GM19238 (cell line): ENCODE results near the gene CXCL6.

ENCODE experiments used
- DNase-seq: peaks from one replicate; pipeline ENCODE4 v3.0.0; 2011; ENCODE audit warnings: low spot score; ENCODE audit not compliant: insufficient read length

The CXCL6 gene

DNA sequence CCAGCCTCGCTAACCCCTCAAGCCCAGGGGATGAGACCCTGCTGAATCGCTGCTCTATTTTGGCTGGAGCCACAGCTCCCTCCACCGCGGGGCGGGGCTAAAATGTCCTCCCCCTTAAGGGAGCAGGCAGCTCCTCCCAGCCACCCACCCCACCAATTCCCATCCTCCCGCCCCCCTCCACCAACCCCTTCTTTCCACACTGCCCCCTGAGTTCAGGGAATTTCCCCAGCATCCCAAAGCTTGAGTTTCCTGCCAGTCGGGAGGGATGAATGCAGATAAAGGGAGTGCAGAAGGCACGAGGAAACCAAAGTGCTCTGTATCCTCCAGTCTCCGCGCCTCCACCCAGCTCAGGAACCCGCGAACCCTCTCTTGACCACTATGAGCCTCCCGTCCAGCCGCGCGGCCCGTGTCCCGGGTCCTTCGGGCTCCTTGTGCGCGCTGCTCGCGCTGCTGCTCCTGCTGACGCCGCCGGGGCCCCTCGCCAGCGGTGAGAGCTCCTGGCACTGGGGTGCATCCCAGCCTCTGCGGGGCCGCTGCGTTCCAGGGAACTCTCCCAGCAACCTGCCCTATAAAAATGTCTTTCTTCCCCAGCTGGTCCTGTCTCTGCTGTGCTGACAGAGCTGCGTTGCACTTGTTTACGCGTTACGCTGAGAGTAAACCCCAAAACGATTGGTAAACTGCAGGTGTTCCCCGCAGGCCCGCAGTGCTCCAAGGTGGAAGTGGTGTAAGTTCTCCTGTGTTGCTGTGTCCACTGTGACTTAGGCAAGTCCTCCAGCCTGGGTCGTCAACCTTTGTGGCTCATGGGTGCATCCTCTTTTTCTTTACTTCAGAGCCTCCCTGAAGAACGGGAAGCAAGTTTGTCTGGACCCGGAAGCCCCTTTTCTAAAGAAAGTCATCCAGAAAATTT, at the start of gene CXCL6:
CXCL6 (plus strand) TSS at position 306 of the 907 bp plus-strand sequence; CDS start at position 379, 73 bp downstream.
- DNase-seq = no peak

DNA sequence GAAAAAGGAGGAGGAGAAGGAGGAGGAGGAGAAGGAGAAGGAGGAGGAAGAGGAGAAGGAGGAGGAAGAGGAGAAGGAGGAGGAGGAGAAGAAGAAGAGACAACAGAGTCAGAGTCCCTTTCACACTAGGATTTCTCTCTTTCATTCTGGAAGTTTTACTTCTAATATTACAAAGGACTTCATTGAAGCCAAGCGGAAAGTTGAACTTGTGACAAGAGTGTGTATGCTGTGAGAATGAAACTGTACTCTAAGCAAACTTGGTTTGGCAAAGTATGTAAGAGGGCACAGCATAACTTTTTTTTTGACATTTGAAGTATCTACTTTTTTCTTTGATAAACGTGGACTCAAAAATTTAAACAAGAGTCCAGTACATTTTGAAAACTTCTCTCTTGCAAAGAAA, 48.1 kb upstream of the CXCL6 start:
- DNase-seq = no peak

DNA sequence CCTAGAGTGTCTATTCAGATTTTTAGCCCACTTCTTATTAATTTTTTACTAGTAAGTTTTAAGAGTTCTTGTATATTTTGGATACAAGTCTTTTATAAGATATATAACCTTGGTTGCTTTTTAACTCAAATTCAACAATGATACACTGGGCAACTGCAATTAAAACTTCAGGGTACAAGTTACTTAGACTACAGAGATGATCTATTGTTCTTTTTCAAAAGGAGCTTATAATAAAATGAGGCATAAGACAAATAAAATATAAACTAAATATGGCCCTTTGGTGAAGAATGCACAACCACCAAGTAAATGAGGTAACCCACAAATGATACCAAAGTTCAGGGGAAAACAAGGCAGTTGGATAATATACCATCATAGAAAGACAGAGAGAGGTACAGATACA, 37.6 kb upstream of the CXCL6 start:
- no peak for DNase-seq

DNA sequence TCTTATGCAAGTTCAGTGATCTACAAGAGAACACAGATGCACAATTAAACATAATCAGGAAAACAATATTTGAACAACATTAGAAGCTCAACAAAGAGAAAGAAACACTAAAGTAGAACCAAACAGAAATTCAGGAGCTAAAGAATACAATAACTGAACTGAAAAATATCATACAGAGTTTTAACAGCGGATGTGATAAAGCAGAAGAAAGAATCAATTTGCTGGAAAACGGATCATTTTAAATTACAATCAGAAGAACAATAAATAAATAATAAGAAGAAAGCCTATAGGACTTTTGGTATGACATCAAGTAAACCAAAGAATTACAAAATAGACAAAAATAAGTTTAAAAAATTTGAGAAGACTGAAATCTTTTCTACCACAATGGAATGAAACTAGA, 36.3 kb upstream of the CXCL6 start:
- DNase-seq = no peak

DNA sequence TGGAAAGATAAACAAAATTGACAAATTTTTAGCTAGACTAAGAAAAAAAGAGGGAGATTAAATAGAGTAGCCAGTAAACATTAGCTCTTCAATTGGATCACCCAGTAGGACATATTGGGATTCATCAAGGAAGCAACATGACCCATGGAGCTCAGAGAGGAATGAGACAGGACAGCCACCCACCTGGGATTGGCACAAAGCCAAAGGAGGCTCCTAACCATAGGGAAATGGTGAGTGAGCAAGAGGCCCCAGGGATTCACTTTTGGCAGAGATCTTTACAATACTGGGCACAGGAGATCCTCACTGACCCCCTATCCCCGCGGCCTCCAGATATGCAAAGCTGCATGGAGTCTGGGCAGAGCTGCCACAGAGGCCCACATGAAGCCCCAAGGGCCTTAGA, 34.8 kb upstream of the CXCL6 start:
- no peak for DNase-seq

DNA sequence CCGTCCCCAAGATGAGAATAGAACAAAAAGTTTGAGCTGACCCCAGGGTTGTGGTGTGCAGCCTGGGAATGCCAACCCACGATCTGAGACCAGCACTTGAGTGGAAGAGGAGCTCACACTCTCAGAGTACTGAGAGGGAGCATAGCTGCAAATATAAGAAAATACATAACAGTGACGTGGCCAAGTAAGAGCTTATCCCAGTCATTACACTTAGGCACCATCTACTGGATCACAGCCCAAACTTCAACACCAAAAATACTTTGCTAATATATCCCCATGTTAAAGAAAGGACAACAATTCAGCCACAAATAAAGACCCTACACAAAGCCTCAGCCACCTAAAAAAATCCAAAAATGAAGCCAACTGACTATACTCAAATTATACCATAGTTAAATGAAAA, 33.3 kb upstream of the CXCL6 start:
- no peak for DNase-seq

DNA sequence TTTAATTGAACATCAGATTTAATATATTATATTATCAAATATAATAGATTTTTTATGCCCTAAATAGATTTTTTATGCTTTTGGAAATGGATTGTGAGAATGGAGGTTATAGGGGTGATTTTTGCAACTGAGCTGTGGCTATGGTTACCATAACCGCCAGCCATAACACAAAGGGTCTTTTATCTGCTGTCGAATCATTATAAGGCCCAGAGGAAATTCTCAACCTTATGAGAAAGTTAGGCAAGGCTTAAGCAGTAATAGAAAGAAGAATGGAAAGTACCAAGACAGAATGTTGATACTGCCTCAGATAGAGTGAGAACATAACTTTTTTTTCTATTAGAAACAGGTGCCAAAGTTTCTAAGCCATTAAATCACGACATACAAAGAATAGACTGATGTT, 26.3 kb upstream of the CXCL6 start:
- DNase-seq = no peak

DNA sequence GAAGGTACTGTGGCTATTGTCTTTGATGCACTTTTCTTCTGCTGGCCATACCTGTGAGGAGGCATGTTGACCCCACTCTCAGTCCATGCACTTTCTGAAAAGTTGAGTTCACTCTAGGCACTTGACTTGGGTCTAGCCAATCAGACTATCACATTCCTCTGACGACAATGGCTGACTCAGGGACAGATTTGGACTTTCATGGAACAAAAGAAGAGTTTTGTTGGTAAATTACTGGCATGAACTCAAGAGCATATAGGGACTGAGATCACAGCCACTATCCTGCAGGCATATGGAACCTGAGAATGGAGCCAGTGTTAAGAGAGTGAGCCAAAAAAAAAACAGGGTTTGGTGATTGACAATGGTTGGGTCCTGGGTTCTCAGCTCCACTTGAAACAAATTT, 24.6 kb upstream of the CXCL6 start:
- no peak for DNase-seq

DNA sequence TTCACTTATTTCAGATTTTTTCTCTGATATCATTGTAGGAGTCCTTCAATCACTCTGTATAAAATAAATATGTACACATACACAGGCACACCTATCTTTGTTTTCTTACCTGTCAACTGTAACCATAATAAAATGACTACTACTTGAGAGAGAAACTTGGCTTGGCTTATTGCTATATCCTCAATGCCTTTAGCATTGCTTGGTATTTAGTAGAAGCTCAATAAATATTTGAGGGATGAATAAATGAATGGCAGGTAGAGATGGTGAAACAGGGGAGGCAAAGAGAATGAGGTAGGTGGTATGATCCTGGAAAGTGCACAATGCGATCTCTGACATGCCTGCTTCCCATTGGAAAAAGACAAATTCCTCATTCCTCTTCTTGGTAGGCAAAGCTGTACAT, 21.8 kb upstream of the CXCL6 start:
- DNase-seq = no peak

DNA sequence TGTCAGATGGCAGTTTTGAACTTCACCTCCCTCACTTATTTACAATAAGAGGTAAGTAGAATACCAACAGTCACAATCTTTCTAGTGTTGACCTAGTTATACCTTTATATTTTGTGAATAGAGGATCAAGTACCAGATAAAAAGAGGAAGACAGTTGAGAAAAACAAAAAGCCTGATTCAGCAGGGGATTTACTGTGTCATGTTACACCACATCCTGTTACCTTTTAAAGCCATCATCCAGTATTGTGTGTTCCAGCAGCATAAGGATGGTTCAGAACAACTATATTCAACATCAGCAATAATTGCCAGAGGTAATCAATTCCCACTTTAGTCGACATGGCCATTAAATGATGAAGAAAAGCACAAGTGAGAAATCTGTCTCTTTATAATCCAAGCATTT, 21.3 kb upstream of the CXCL6 start:
- no peak for DNase-seq

DNA sequence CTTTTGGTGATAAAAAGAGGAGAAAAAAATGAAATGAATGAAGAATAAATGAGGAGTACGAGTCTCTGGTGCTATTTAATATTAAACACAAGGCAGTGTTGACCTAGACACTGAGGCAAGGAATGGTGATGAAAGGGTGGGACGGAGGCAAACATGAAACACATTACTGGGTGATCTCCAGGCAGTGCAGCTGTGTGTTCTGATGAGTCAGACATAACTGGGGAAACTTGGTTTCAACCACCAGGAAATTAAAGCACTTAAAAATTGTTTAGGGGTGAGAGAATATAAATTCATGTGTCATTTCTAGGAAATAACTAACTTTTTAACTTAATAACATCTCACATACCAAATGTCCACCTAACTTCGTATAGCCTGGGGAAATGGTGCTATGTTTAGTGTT, 19.7 kb upstream of the CXCL6 start:
- DNase-seq = no peak

DNA sequence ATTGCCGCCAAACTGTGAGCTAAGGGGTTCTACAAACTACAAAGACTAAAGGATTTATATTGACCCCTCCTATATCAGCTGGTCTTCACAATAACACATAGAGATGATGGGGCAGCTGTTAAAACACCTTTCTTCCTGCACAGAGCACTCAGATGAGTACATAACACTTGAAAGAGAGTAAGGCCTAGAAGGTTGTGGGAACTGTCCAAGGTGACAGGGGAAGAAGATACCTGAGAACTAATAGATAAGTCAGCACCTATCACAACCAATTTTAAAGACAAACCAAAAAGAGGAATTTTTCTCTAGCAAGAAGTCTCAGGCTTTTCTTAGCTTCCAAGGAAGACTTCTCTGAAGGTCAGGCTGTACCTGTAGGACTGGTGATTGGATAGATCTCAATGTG, 19.1 kb upstream of the CXCL6 start:
- DNase-seq = no peak

DNA sequence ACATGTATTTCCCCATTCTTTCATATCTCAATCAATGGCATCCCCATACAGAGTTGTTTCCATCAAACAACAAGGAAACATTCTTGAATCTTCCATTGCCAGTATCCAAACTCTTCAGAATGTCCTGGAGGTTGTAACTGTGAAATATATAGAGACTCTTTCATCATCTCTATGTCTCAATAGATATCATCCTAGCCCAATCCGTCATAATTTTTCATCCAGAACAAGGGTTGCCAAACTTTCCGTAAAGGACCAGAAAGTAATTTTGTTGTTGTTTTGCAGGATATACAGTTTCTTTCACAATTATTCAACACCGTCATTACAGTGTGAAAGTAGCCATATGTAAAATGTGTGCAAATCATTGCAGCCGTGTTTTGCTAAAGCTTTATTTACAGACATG, 15.2 kb upstream of the CXCL6 start:
- no peak for DNase-seq

DNA sequence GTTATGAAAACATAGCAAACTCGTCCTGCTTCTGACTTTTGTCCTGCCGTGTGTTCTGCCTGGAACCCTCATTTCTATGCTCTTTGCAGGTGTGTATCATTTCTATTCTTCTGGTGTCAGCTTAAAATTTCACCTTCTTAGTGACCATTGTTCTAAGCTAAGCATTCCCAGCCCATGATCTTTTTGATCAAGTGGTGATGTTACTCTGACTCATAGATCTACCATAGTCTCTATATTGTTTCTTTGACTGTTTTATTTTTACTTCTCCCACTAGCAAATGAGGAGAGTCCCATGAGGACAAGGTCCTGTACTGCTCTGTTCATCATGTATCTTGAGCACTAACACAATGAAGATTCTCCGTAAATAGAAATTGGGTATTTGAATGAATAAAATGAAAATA, 14.1 kb upstream of the CXCL6 start:
- DNase-seq = no peak

DNA sequence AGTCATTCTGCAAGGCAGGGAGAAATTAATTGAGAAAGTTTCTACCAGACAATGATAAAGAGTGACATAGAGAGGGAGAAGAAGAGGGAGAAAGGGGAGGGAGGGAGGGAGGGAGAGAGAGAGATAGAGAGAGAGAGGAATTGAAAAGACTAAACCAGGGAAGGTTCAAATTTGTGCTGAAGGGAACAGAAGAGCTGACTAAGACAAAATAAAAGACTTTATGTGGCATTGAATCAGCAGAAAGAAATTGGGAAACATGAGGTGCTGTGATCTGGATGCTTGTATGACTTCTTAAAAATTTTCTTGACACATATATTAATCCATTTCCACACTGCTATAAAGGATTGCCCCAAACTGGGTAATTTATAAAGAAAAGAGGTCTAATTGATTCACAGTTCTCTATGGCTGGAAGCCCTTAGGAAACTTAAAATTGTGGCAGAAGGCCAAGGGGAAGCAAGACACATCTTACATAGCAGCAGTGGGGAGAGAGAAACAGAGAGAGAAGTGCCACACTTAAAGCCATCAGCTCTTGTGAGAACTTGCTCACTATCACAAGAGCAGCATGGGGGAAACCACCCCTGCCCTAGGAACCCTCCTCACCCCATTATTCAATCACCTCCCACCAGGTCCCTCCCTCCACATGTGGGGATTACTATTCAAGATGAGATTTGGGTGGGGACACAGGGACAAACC, 13.5 kb upstream of the CXCL6 start:
- DNase-seq = no peak

DNA sequence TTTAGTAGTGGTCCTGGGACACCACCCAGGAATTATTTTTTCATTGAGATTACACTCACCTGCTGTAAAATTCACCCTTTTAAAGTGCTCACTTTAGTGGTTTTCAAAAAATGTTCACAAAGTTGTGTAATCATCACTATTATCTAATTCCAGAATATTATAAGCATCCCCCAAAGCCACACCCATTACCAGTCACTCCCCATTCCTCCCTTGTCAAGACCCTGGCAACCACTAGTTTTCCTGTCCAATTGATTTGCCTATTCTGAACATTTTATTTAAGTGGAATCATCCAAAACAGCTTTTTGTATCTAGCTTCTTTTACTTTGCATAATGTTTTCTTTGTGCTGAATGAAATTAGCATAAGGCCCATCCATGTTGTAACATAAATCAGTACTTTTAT, 12.7 kb upstream of the CXCL6 start:
- DNase-seq = no peak

DNA sequence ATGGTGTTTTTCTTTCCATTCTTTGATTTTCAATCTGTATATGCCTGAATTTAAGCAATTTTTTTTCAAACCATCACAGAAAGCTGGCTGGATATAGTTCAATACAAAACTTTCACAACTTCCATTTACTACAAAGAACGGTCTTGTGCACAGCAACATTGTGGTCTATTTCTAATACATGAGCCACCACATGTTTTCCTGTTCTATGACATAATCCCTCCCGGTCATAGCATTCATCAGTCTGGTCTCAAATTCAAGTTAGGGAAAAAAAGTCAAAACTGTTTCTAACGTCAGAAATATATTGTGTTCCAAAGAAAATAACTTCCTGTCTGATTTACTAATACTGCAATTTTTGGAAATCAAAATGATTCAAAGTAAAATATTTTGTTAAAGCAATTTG, 7.5 kb upstream of the CXCL6 start:
- DNase-seq = no peak

DNA sequence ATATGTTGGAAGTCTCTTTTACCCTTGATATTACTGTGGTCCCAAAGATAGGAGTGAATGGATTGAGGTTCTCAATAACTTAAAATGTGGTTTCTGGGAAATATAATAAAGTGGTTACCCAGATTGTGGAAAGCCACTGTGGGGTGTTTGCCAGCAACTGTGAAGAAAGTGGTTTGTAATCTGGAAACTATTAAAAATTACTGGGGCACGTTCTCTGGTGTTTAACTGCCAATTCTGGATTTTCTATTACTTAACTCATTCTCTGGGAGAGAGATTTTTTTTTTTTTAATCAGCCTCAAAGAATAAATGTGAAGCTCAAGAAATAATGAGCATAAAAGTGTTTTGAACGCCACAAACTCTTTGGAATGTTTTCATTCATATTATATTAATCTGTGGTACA, 4.9 kb upstream of the CXCL6 start:
- no peak for DNase-seq

DNA sequence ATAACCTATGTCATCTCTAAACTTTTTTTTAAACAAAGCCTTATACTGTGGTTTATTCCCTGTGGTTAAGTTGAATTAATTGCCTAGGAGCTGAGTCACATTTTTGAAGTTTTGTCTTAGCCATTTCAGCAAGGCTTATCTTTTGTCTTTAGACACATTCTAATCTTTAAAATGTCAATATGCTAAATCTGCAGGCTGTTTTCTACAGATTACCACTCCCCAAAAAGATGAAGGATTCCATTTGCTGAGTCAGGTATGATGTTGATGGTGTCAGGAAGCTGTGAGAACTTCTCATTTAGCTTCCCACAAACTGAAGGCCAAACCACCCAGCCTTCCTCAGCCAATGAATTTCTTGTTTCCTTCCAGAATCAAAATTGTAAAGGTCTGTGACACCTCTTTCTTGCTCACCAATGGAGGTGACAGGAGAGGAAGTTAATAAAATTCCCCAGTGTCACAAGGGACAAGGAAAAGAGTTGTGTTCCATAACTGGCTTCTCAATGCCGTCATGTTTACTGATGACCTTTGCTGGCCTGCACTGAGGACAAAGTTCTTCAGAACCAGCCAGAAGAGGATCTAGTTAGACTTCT, 3.7 kb upstream of the CXCL6 start:
- no peak for DNase-seq

DNA sequence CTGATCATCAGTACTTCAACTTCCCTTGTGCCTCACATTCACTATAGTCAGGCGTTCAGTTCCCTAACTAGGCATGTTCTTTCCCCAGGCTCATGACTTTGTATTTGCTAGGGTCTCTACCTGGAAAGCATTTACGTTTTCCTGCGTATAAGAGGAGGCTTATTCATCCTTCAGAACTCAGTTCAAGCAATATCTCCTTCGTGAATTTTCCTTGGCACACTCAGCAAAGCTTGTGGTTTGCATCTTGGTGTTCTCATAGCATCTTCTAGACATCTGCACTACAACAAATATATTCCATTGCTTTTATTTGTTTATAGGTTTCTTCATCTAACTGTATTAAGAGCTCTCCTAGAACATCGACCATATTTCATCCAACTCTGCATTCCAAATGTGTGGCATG, 2.6 kb downstream of the CXCL6 start:
- no peak for DNase-seq

DNA sequence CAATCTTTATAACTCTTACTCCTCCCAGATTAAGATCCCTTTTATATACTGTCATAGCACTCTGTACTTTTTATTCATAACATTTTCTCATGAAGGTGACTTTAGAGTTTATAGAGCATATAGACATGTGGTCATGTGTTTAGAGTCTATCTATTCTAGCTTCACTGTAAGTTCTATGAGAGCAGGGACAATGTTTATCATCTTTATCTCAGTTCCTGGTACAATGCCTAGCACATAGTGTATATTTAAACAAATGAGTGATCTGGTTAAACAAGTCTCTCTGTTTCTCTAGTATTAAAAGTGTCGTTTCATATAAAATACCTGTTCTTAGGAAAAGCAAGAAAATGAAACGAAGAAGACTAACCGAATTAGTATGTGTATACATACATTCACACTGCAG, 3.2 kb downstream of the CXCL6 start:
- DNase-seq = no peak

DNA sequence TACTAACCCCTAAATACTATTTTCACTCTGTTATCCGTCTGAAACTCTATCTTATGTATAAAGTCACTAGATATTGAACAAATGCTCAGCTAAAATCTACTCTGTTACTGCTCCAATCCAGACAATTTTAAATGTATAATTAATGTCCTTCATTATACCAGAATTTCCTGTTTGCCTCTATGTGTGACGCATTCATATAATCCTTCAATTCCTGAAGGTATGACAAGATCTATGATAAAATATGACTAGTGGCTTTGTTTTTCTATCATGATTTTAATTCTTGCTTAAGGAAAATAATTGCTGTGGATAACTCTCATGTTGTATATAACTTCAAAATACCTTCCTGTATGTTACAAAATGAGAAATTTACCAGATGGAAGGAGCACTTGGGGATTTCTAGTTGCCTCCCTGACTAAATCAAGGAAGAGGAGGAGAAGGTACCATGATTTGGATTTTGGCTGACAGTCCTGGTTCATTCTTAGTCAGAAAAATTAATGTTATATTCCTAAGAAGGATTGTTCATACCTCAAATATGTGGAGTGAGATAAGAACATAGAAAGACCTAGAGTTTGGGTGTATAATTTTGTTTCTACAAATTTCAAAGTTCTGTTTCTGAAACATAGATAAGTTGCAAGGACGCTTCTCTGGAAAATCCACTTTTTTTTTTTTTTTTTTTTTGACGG, 4.9 kb downstream of the CXCL6 start:
- DNase-seq = no peak
